H1 (cell line): ENCODE results near the gene RCE1. TPM values are rescaled to one million over a fixed set of nuclear protein-coding genes. Genes with fewer than 3 reads are reported as not detected.

ENCODE experiments used
- CTCF ChIA-PET: fragments of 300-600 bp; sonication (Branson Sonifier 250); formaldehyde crosslinking; loops from one replicate; lab custom pipeline; 2021; ENCODE audit not compliant: partially characterized antibody; lab: Charles Lee
- POLR2A ChIA-PET: fragments of 300-600 bp; sonication (Branson Sonifier 250); formaldehyde crosslinking; loops from one replicate; lab custom pipeline; 2021; ENCODE audit warnings: inconsistent platforms; ENCODE audit not compliant: partially characterized antibody; lab: Charles Lee
- DNase-seq, 2 experiments: peaks; one replicate each; pipeline versions ENCODE4 v3.0.0 to v3.0.0-alpha.2; 2010 to 2022; ENCODE audit warnings: low spot score in 2 of 2, low read depth in 1 of 2, mixed read lengths in 1 of 2
- FAIRE-seq: peaks from 2 replicates; lab custom pipeline; 2011; peaks lifted over from hg19 to GRCh38; lab: Jason Lieb, UNC
- H2AFZ ChIP-seq: 2 replicates; pipeline ENCODE4 v1.8.1; 2012; ENCODE audit warnings: low read length, inconsistent platforms
- H2AK5ac ChIP-seq: 2 replicates; pipeline ENCODE4 v1.6.1; 2013; ENCODE audit warnings: low read depth, low read length
- H2BK120ac ChIP-seq: replicated peaks from 2 replicates; pipeline ENCODE3; 2013; ENCODE audit warnings: low read depth, low read length, inconsistent platforms
- H2BK12ac ChIP-seq: 2 replicates; pipeline ENCODE4 v1.6.1; 2013; ENCODE audit warnings: low read depth, low read length
- H2BK15ac ChIP-seq: 2 replicates; pipeline ENCODE4 v1.6.1; 2013; ENCODE audit warnings: low read length
- H2BK20ac ChIP-seq: 2 replicates; pipeline ENCODE4 v1.6.1; 2013; ENCODE audit warnings: low read length
- H2BK5ac ChIP-seq: 2 replicates; pipeline ENCODE4 v1.6.1; 2013; ENCODE audit warnings: low read depth, low read length
- H3K14ac ChIP-seq: 2 replicates; pipeline ENCODE4 v1.6.1; 2013; ENCODE audit warnings: inconsistent platforms; ENCODE audit not compliant: insufficient read length
- H3K18ac ChIP-seq: 2 replicates; pipeline ENCODE4 v1.6.1; 2013; ENCODE audit warnings: low read length; ENCODE audit errors: extremely low read depth
- H3K23ac ChIP-seq: 2 replicates; pipeline ENCODE4 v1.6.1; 2013; ENCODE audit warnings: inconsistent platforms; ENCODE audit not compliant: insufficient read length
- H3K23me2 ChIP-seq: 2 replicates; pipeline ENCODE4 v1.6.1; 2013; ENCODE audit warnings: low read depth, low read length
- H3K27ac ChIP-seq: 2 replicates; pipeline ENCODE4 v1.6.1; 2011; ENCODE audit warnings: low read depth, low read length, inconsistent platforms
- H3K27me3 ChIP-seq, 4 experiments: replicated peaks in 1 of 4; 1 replicate in 1 of 4; 2 replicates in 3 of 4; pipeline versions ENCODE4 v1.6.1 to v1.8.1; 2011 to 2013; ENCODE audit warnings: low read length in 3 of 4, mild to moderate bottlenecking in 3 of 4, inconsistent platforms in 2 of 4, mixed read lengths in 2 of 4, moderate library complexity in 1 of 4; ENCODE audit not compliant: control insufficient read depth in 3 of 4, insufficient read depth in 3 of 4; ENCODE audit errors: extremely low read depth in 1 of 4
- H3K36me3 ChIP-seq, 4 experiments: 2 replicates each; pipeline versions ENCODE4 v1.6.1 to v1.8.1; 2011 to 2013; ENCODE audit warnings: mild to moderate bottlenecking in 4 of 4, low read length in 3 of 4, moderate library complexity in 2 of 4, control low read depth in 1 of 4, inconsistent platforms in 1 of 4; ENCODE audit not compliant: insufficient read depth in 4 of 4, control insufficient read depth in 2 of 4
- H3K4ac ChIP-seq: replicated peaks from 2 replicates; pipeline ENCODE3; 2013; ENCODE audit warnings: low read length, low read depth, mixed read lengths, inconsistent platforms; ENCODE audit not compliant: insufficient read length
- H3K4me1 ChIP-seq, 4 experiments: replicated peaks in 1 of 4; 1 replicate in 1 of 4; 2 replicates in 3 of 4; pipeline versions ENCODE4 v1.6.1 to v1.8.1; 2011 to 2013; ENCODE audit warnings: low read length in 3 of 4, inconsistent platforms in 2 of 4, mixed read lengths in 1 of 4; ENCODE audit not compliant: insufficient read depth in 4 of 4, control insufficient read depth in 3 of 4
- H3K4me2 ChIP-seq, 2 experiments: 2 replicates each; pipeline versions ENCODE4 v1.6.1 to v1.8.1; 2011 to 2013; ENCODE audit warnings: low read depth in 2 of 2, low read length in 2 of 2, control low read depth in 1 of 2, inconsistent platforms in 1 of 2, mild to moderate bottlenecking in 1 of 2; ENCODE audit not compliant: insufficient read depth in 1 of 2
- H3K4me3 ChIP-seq, 4 experiments: fragments of 200-600, 300-600 bp in 1 of 4; sonication (generic), shearing (Covaris generic), sonication (Bioruptor Twin) in 1 of 4; 2 replicates each; pipeline versions ENCODE4 v1.5.1 to v1.8.1; 2011 to 2016; ENCODE audit warnings: low read length in 4 of 4, low read depth in 3 of 4, control low read depth in 2 of 4, inconsistent platforms in 2 of 4, mild to moderate bottlenecking in 2 of 4, mixed read lengths in 1 of 4, moderate library complexity in 1 of 4; ENCODE audit not compliant: insufficient read depth in 2 of 4; ENCODE audit errors: extremely low read depth in 1 of 4
- H3K56ac ChIP-seq: replicated peaks from 2 replicates; pipeline ENCODE3; 2013; ENCODE audit warnings: low read depth, mild to moderate bottlenecking, mixed read lengths, low read length, inconsistent platforms; ENCODE audit not compliant: insufficient read length
- H3K79me1 ChIP-seq: 2 replicates; pipeline ENCODE4 v1.6.1; 2013; ENCODE audit warnings: low read depth, low read length, control low read depth
- H3K79me2 ChIP-seq, 2 experiments: 2 replicates each; pipeline versions ENCODE4 v1.6.1 to v1.8.1; 2012 to 2013; ENCODE audit warnings: low read length in 2 of 2, mild to moderate bottlenecking in 2 of 2, inconsistent platforms in 1 of 2; ENCODE audit not compliant: insufficient read depth in 2 of 2, control insufficient read depth in 1 of 2
- H3K9ac ChIP-seq, 4 experiments: replicated peaks in 1 of 4; 1 replicate in 1 of 4; 2 replicates in 3 of 4; pipeline versions ENCODE4 v1.6.1 to v1.8.1; 2011 to 2013; ENCODE audit warnings: low read depth in 3 of 4, low read length in 3 of 4, control low read depth in 2 of 4, mild to moderate bottlenecking in 2 of 4, moderate library complexity in 2 of 4, inconsistent platforms in 1 of 4; ENCODE audit errors: extremely low read depth in 1 of 4
- H3K9me3 ChIP-seq, 2 experiments: 2 replicates each; pipeline versions ENCODE4 v1.6.1 to v1.8.1; 2012 to 2013; ENCODE audit warnings: mild to moderate bottlenecking in 2 of 2, moderate library complexity in 2 of 2, control low read depth in 1 of 2, inconsistent platforms in 1 of 2, low read depth in 1 of 2, low read length in 1 of 2, mixed read lengths in 1 of 2; ENCODE audit not compliant: insufficient read depth in 2 of 2
- H4K20me1 ChIP-seq, 2 experiments: replicated peaks in 1 of 2; 2 replicates each; pipeline versions ENCODE3 to v1.8.1; 2011 to 2013; ENCODE audit warnings: inconsistent platforms in 2 of 2, low read length in 2 of 2, mild to moderate bottlenecking in 1 of 2; ENCODE audit not compliant: insufficient read depth in 2 of 2, control insufficient read depth in 1 of 2
- H4K5ac ChIP-seq: 2 replicates; pipeline ENCODE4 v1.6.1; 2013; ENCODE audit warnings: low read length, low read depth, mixed read lengths, inconsistent platforms; ENCODE audit not compliant: insufficient read length
- H4K8ac ChIP-seq: 2 replicates; pipeline ENCODE4 v1.8.0; 2013; ENCODE audit warnings: mild to moderate bottlenecking, moderate library complexity, low read length, inconsistent platforms; ENCODE audit not compliant: insufficient read depth; ENCODE audit errors: extremely low read depth
- H4K91ac ChIP-seq: replicated peaks from 2 replicates; pipeline ENCODE3; 2013; ENCODE audit warnings: low read length, mixed read lengths, inconsistent platforms; ENCODE audit not compliant: insufficient read length
- GABPA ChIP-seq: IDR thresholded peaks from 2 replicates; pipeline ENCODE4 v1.6.1; 2011; ENCODE audit warnings: mild to moderate bottlenecking, low read length, moderate library complexity, borderline replicate concordance; ENCODE audit not compliant: insufficient read depth
- POLR2A ChIP-seq, 2 experiments: IDR thresholded peaks; 1 replicate in 1 of 2; 2 replicates in 1 of 2; pipeline ENCODE4 v1.6.1; 2011; ENCODE audit warnings: low read depth in 2 of 2, low read length in 2 of 2, mild to moderate bottlenecking in 2 of 2; ENCODE audit errors: control extremely low read depth in 1 of 2
- WGBS, 2 experiments: shearing (Covaris generic) in 1 of 2; methylation state at CpG; one replicate each; pipeline versions ENCODE4 v1.1.6 to v1.1.7; 2013 to 2015; ENCODE audit warnings: low lambda C conversion rate in 2 of 2, mixed read lengths in 2 of 2, inconsistent platforms in 1 of 2, low coverage in 1 of 2, missing lambda C conversion rate in 1 of 2; ENCODE audit not compliant: insufficient replicate concordance in 2 of 2, insufficient coverage in 1 of 2, insufficient read length in 1 of 2; ENCODE audit errors: extremely low coverage in 1 of 2, missing lambda C conversion rate in 1 of 2; 5-methylcytosine and 5-hydroxymethylcytosine counted together
- polyA plus RNA-seq, 7 experiments: library from polyadenylated mRNA; depleted of rRNA in 3 of 7; stranded (reverse) in 5 of 7; unstranded in 2 of 7; fragments of >200 nt in 5 of 7; fragments of 200-250 nt in 2 of 7; gene quantifications; 1 replicate in 5 of 7; 2 replicates in 1 of 7; 4 replicates in 1 of 7; pipeline versions ENCODE4 v1.2.1 to v1.2.3, GENCODE V29; 2011 to 2013; ENCODE audit warnings: missing spikeins in 2 of 7, mixed read lengths in 2 of 7
- total RNA-seq: library from RNA; stranded (reverse); fragmentation: NEBNext Ultra II Directional; extraction: Animal tissue kit (Norgen Biotek cat#: 25700); gene quantifications from 2 replicates; pipeline ENCODE4 v1.2.1, GENCODE V29; 2021

The RCE1 gene
- total and polyA plus RNA-seq, 2 of the 8 experiments (the other 6 are each of a cell fraction or from before 2014, with no cell fraction given), result 35.8 to 84.8 TPM

- Histone ChIP-seq H2BK120ac (no peak overlapping the region), H3K9me3 (no peaks in the 10 kb centered on the region), H3K14ac (no peak overlapping the region), H3K9ac (no peak overlapping the region), H3K4me1 (peaks cover 0 to 12% (median 2%) of the 10 kb centered on the region in 4 experiments; a peak in 5 of 7 replicates), H4K20me1 (peaks cover 0 to 2% of the 10 kb centered on the region in 2 experiments), H2AK5ac (no peak overlapping the region), H2BK12ac (no peak overlapping the region), H3K36me3 (peaks cover 0 to 2% (median 0%) of the 10 kb centered on the region in 4 experiments; a peak in 1 of 8 replicates), H2AFZ (no peak overlapping the region), H4K5ac (no peak overlapping the region), H2BK5ac (no peak overlapping the region), H4K8ac (no peak overlapping the region), H3K27me3 (no peaks in the 10 kb centered on the region), H4K91ac (no peak overlapping the region), H3K56ac (no peak overlapping the region), H3K18ac (no peak overlapping the region), H3K27ac (no peak overlapping the region), H3K4me3 (no peak overlapping the region), H2BK20ac (no peak overlapping the region), H3K23me2 (no peaks in the 10 kb centered on the region), H3K4me2 (no peak overlapping the region), H3K4ac (no peak overlapping the region), H3K79me2 (no peaks in the 10 kb centered on the region), H3K23ac (no peak overlapping the region), H3K79me1 (no peaks in the 10 kb centered on the region), H2BK15ac (no peak overlapping the region)
- DNase-seq (no peak), FAIRE-seq (no peak)
- ChIA-PET POLR2A (interaction anchor here (0.7 to 2.4 kb wide), 3 partner anchors 13 to 534 kb away, joined by 3 to 7 read pairs (median 7); partner anchors contain the start of gene RCE1), CTCF (interaction anchor here (1.0 to 13.8 kb wide), 11 partner anchors 10 to 182 kb away, joined by 3 to 199 read pairs (median 7); partner anchors contain the start of genes C11orf86 and RCE1)
- 93% methylated on average over 13 of the region's 13 CpGs; no CpG with 5 or more reads in 1 of the 2 experiments for WGBS, 2 experiments
- TF ChIP-seq POLR2A (IDR thresholded peaks at IDR 0.05; ENCODE audit: control extremely low read depth in 1 of 2, low read depth in 2 of 2, low read length in 2 of 2) (peak in 1 of 2 experiments; percentile 42; a peak in 1 of 3 replicates), GABPA (no peak)
Observed at GRCh38 chr11:66868082-66868725, 25.0 kb downstream of the RCE1 start.
